Calu3 (cell line): ENCODE data around the gene ZBTB7A. TPM values are rescaled to one million over a fixed set of nuclear protein-coding genes. Genes with fewer than 3 reads are reported as not detected.

Source experiments
- BruUV-seq: library from RNA; stranded (reverse); fragments of 400-500 nt; replicated peaks from 2 replicates; lab custom pipeline; 2021; lab: Mats Ljungman, UMichigan
- CTCF ChIA-PET: fragments of 300-600 bp; sonication (Branson Sonifier 250); formaldehyde crosslinking; loops from one replicate; lab custom pipeline; 2022; ENCODE audit warnings: antibody characterized with exemption; lab: Charles Lee
- DNase-seq: peaks from one replicate; pipeline ENCODE4 v3.0.0; 2022
- H3K27ac Mint-ChIP-seq: one replicate; pipeline ENCODE4 v1.8.0; 2022; ENCODE audit warnings: mixed read lengths; ENCODE audit not compliant: unreplicated experiment
- H3K27me3 Mint-ChIP-seq: one replicate; pipeline ENCODE4 v1.8.0; 2022; ENCODE audit warnings: mixed read lengths; ENCODE audit not compliant: unreplicated experiment
- H3K36me3 Mint-ChIP-seq: one replicate; pipeline ENCODE4 v1.8.0; 2022; ENCODE audit warnings: mild to moderate bottlenecking, moderate library complexity, mixed read lengths; ENCODE audit not compliant: insufficient read depth, unreplicated experiment
- H3K4me1 Mint-ChIP-seq: one replicate; pipeline ENCODE4 v1.8.0; 2022; ENCODE audit warnings: mild to moderate bottlenecking, low read depth, mixed read lengths; ENCODE audit not compliant: unreplicated experiment
- H3K4me3 Mint-ChIP-seq: one replicate; pipeline ENCODE4 v1.8.0; 2022; ENCODE audit warnings: mild to moderate bottlenecking, low read depth, moderate library complexity, mixed read lengths; ENCODE audit not compliant: unreplicated experiment
- H3K9me3 Mint-ChIP-seq: one replicate; pipeline ENCODE4 v1.8.0; 2022; ENCODE audit warnings: low read depth, mixed read lengths; ENCODE audit not compliant: unreplicated experiment
- CTCF ChIP-seq: fragments of 200-600 bp; IDR thresholded peaks from one replicate; pipeline ENCODE4 v1.8.0; 2022; ENCODE audit warnings: antibody characterized with exemption; ENCODE audit not compliant: unreplicated experiment
- intact Hi-C: fragments of 100-400 bp; cut with micrococcal nuclease; formaldehyde crosslinking; loops from one replicate; pipeline ENCODE4 v1.10.0; 2022; ENCODE audit not compliant: unreplicated experiment
- total RNA-seq: library from RNA; stranded (reverse); gene quantifications from 2 replicates; pipeline ENCODE4 v1.2.3, GENCODE V29; 2022

ZBTB7A gene
- total RNA-seq, 1 experiment from 2014 or later: 38.0 TPM

- H3K36me3 Mint-ChIP-seq: peaks cover 42% of the 10 kb centered on the region
- no peaks in the 10 kb centered on the region for H3K4me1 Mint-ChIP-seq
- no peaks in the 10 kb centered on the region for H3K9me3 Mint-ChIP-seq
- no peak for TF ChIP-seq CTCF
- no peak overlapping the region for H3K4me3 Mint-ChIP-seq
- BruUV-seq: no TSS peak
- CTCF ChIA-PET: no interaction called here
- intact Hi-C loops: no loop called here
- no peaks in the 10 kb centered on the region for H3K27me3 Mint-ChIP-seq
- H3K27ac Mint-ChIP-seq: no peak overlapping the region
- DNase-seq: no peak
These were observed 23.9 kb upstream of the ZBTB7A start for GRCh38 chr19:4090356-4091220.

- no peak for TF ChIP-seq CTCF
- Mint-ChIP-seq H3K27ac (no peak overlapping the region), H3K4me1 (no peaks in the 10 kb centered on the region), H3K27me3 (no peaks in the 10 kb centered on the region), H3K9me3 (no peaks in the 10 kb centered on the region), H3K4me3 (no peak overlapping the region), H3K36me3 (peaks cover 36% of the 10 kb centered on the region)
- BruUV-seq: no TSS peak
- intact Hi-C loops: no loop called here
- DNase-seq: no peak
- CTCF ChIA-PET: no interaction called here
These were observed 23.2 kb upstream of the ZBTB7A start for GRCh38 chr19:4089946-4090345.

- H3K9me3 Mint-ChIP-seq: no peaks in the 10 kb centered on the region
- CTCF ChIA-PET: interaction anchor here (0.7 kb wide), 1 partner anchor 825 kb away, joined by 6 read pairs; no protein-coding TSS in a partner anchor
- DNase-seq: no peak
These were observed 22.8 kb upstream of the ZBTB7A start for GRCh38 chr19:4089400-4089908.

GRCh38 chr19:4088975-4089374, 22.3 kb upstream of the ZBTB7A start:
- H3K36me3 Mint-ChIP-seq: peaks cover 36% of the 10 kb centered on the region
- no TSS peak for BruUV-seq
- intact Hi-C loops: no loop called here

More at GRCh38 chr19:4089400-4089908, 22.8 kb upstream of the ZBTB7A start:
- peaks cover 36% of the 10 kb centered on the region for H3K36me3 Mint-ChIP-seq
- intact Hi-C loops: no loop called here
- no peaks in the 10 kb centered on the region for H3K27me3 Mint-ChIP-seq
- H3K27ac Mint-ChIP-seq: no peak overlapping the region
- BruUV-seq: no TSS peak
- no peak for TF ChIP-seq CTCF
- no peaks in the 10 kb centered on the region for H3K4me1 Mint-ChIP-seq
- no peak overlapping the region for H3K4me3 Mint-ChIP-seq

More at GRCh38 chr19:4088975-4089374, 22.3 kb upstream of the ZBTB7A start:
- Mint-ChIP-seq H3K27ac (no peak overlapping the region), H3K4me1 (no peaks in the 10 kb centered on the region), H3K27me3 (no peaks in the 10 kb centered on the region), H3K4me3 (no peak overlapping the region), H3K9me3 (no peaks in the 10 kb centered on the region)
- DNase-seq: no peak
- TF ChIP-seq CTCF: no peak
- CTCF ChIA-PET: interaction anchor here (0.7 kb wide), 1 partner anchor 824 kb away, joined by 6 read pairs; no protein-coding TSS in a partner anchor
